NCI-H2196 (cell line): Measurements from ENCODE around the gene HHEX.

ENCODE experiments used
- DNase-seq: peaks from one replicate; lab custom pipeline; 2025; ENCODE audit not compliant: unreplicated experiment; lab: John Stamatoyannopoulos, UW

Gene HHEX

GRCh38 chr10:92692697-92693533 is 3.2 kb downstream of the HHEX start:
- no peak for DNase-seq

GRCh38 chr10:92693534-92693893 is 3.8 kb downstream of the HHEX start:
- no peak for DNase-seq

GRCh38 chr10:92695679-92696605 is 6.2 kb downstream of the HHEX start:
- DNase-seq, result no peak

GRCh38 chr10:92696606-92697383 is 7.0 kb downstream of the HHEX start:
- DNase-seq, result no peak

- no peak for DNase-seq
Measured at GRCh38 chr10:92697663-92698511, 8.1 kb downstream of the HHEX start.

GRCh38 chr10:92699193-92699517 is 9.4 kb downstream of the HHEX start:
- no peak for DNase-seq

GRCh38 chr10:92699518-92700381 is 10.0 kb downstream of the HHEX start:
- DNase-seq, result no peak

- DNase-seq, result no peak
Measured at GRCh38 chr10:92702301-92702916, 12.7 kb downstream of the HHEX start.

- no peak for DNase-seq
Measured at GRCh38 chr10:92712016-92712889, 22.5 kb downstream of the HHEX start.

- no peak for DNase-seq
Measured at GRCh38 chr10:92714152-92714845, 24.5 kb downstream of the HHEX start.

- no peak for DNase-seq
Measured at GRCh38 chr10:92714872-92715271, 25.1 kb downstream of the HHEX start.

- no peak for DNase-seq
Measured at GRCh38 chr10:92719991-92720830, 30.5 kb downstream of the HHEX start.

- DNase-seq, result no peak
Measured at GRCh38 chr10:92720831-92721165, 31.0 kb downstream of the HHEX start.

GRCh38 chr10:92722349-92722748 is 32.6 kb downstream of the HHEX start:
- no peak for DNase-seq

GRCh38 chr10:92727141-92727540 is 37.4 kb downstream of the HHEX start:
- DNase-seq, result no peak

GRCh38 chr10:92727550-92727949 is 37.8 kb downstream of the HHEX start:
- DNase-seq, result no peak

- DNase-seq, result no peak
Measured at GRCh38 chr10:92729886-92730285, 40.1 kb downstream of the HHEX start.
